Pulmonary artery endothelial cell (primary cell): ENCODE data around the gene DNLZ. TPM values are rescaled to one million over a fixed set of nuclear protein-coding genes. Genes with fewer than 3 reads are reported as not detected.
"Not testable (repeated sequence)": the region's sequence is repeated elsewhere in the genome, so short reads cannot be mapped to it uniquely, and the experiment has no call there.

ENCODE experiments used
- DNase-seq: peaks from one replicate; pipeline ENCODE4 v3.0.0-alpha.2; 2011; ENCODE audit warnings: low read depth, low spot score
- total RNA-seq: library from RNA; depleted of rRNA; stranded (reverse); fragments of >200 nt; gene quantifications from 2 replicates; pipeline ENCODE4 v1.2.3, GENCODE V29; 2014

The DNLZ gene
- total RNA-seq, 1 donor from 2014 or later = 15.7 TPM

GRCh38 chr9:136332482-136332983 lies 31.0 kb downstream of the DNLZ start:
- DNase-seq = no peak

- no peak for DNase-seq
Measured at GRCh38 chr9:136331556-136332481, 31.7 kb downstream of the DNLZ start.

GRCh38 chr9:136331030-136331429 lies 32.5 kb downstream of the DNLZ start:
- no peak for DNase-seq

DNA sequence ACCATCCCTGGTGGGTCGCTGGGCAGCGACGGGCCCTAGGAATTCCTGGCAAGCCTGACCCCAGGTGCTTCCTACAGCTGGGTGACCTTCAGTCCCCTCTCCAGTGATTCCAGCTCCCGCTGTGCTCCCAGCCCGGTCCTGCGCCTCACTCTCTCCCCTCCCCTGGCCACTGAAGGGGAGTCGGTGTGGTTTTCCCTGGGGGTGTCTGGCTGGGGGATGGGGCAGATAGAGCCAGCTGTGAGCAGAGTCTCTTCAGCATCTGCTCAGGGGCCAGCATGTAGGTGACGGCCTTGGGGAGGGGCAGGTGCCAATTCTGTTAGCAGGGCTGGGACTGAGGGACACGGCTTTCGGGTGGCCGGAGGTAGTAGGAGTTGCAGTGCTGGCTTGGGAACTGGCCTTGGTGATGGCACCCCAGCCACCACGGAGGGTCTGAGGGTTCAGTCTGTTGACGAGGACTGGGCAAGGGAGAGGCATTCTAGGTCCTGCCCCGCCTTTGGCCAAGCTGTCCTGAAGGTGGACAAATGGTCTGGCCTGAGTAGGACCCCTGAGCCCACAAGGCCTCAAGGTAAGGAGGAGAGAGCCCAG lies 33.0 kb downstream of the DNLZ start:
- no peak for DNase-seq

GRCh38 chr9:136329636-136330405 lies 33.7 kb downstream of the DNLZ start:
- no peak for DNase-seq

GRCh38 chr9:136329211-136329627 lies 34.3 kb downstream of the DNLZ start:
- DNase-seq = no peak

DNA sequence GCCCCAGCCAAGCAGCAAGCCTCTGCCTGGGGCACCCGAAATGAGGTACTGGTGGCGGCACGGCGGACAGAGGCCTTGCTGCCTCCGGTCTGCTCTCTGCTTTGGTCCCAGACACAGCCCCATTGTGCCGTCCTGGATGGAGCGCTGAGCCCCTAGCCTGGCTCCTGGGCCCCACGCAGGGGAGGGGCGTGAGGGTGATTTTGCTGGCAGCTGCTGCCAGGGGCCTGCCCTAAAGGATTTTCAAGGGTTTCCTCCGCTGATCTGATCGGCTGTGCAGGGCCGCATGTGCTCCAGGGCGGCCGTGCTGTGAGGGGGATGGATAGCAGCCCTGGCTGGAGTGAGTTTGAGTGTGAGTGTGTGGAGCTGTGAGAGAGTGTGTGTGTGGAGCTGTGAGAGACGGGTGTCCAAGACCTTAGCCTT lies 34.9 kb downstream of the DNLZ start:
- DNase-seq = no peak

- no peak for DNase-seq
Measured at GRCh38 chr9:136328011-136328621, 35.4 kb downstream of the DNLZ start.

- DNase-seq = no peak
Measured at GRCh38 chr9:136327304-136327974, 36.1 kb downstream of the DNLZ start, which contains the start of gene GPSM1. GPSM1 (plus strand) TSS chr9:136327539; CDS start chr9:136327696, 157 bp downstream.

GRCh38 chr9:136326761-136327303 lies 36.7 kb downstream of the DNLZ start:
- DNase-seq = no peak

DNA sequence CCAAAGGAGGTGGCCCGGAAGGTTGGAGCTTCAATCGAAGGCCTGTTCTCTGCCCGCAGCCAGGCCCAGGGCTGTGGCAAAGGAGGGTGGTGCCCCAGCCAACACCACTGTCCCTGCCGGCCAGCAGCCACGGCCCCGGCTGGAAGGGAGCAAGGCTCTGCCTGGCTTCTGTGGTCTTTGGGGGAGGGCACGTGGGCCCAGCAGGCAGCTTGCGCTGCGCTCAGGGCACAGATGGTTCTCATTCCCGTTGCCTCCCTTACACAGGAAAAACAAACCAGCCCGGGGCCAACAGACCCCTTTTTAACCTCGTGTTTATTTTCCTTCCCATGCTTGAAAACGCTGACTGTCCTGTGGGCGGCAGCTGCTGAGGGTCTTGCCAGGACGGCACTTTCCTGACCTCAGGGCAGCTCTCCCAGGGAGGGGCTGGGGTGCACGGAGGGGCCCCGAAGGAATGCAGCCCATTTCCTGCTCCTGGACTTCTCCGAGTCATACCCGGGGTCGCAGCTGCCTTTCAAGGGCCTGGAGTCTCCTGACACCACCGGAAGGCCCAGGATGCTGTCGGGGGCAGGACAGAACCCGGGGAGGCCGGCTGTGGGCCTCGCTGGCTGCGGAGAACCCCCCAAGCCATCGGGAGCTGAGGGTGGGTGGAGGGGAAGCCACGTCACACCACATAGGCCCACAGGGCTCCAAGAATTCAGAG lies 37.3 kb downstream of the DNLZ start:
- DNase-seq = no peak

- DNase-seq = no peak
Measured at GRCh38 chr9:136325358-136325757, 38.2 kb downstream of the DNLZ start.

- no peak for DNase-seq
Measured at GRCh38 chr9:136324501-136325300, 38.8 kb downstream of the DNLZ start.

- no peak for DNase-seq
Measured at GRCh38 chr9:136323371-136323789, 40.2 kb downstream of the DNLZ start.

- no peak for DNase-seq
Measured at GRCh38 chr9:136322756-136323330, 40.7 kb downstream of the DNLZ start.

GRCh38 chr9:136321561-136321960 lies 42.0 kb downstream of the DNLZ start:
- no peak for DNase-seq

GRCh38 chr9:136320972-136321371 lies 42.6 kb downstream of the DNLZ start:
- DNase-seq = not testable (repeated sequence)

GRCh38 chr9:136319955-136320354 lies 43.6 kb downstream of the DNLZ start:
- DNase-seq = not testable (repeated sequence)
